Activated CD4-positive, alpha-beta memory T cell treated with anti-CD3 and anti-CD28 coated beads for 36 hours (primary cell): ENCODE data around the gene PFDN2. TPM values are rescaled to one million over a fixed set of nuclear protein-coding genes. Genes with fewer than 3 reads are reported as not detected.

Experiments
- CTCF ChIA-PET: fragments of 350-600 bp; sonication (Branson Sonifier 250); formaldehyde crosslinking; loops from one replicate; lab custom pipeline; 2021; ENCODE audit warnings: antibody characterized with exemption, inconsistent platforms; lab: Charles Lee
- POLR2A ChIA-PET: fragments of 350-600 bp; sonication (Branson Sonifier 250); formaldehyde crosslinking; loops from one replicate; lab custom pipeline; 2021; ENCODE audit warnings: antibody characterized with exemption; lab: Charles Lee
- DNase-seq: peaks from one replicate; pipeline ENCODE4 v3.0.0-alpha.2; 2020
- H3K27ac Mint-ChIP-seq: one replicate; pipeline ENCODE4 v1.8.0; 2021; ENCODE audit warnings: mixed read lengths
- H3K27me3 Mint-ChIP-seq: one replicate; pipeline ENCODE4 v1.8.0; 2021; ENCODE audit warnings: mixed read lengths
- H3K36me3 Mint-ChIP-seq: one replicate; pipeline ENCODE4 v1.8.0; 2021; ENCODE audit warnings: mixed read lengths
- H3K4me1 Mint-ChIP-seq: one replicate; pipeline ENCODE4 v1.8.0; 2021; ENCODE audit warnings: low read depth, mixed read lengths
- H3K4me3 Mint-ChIP-seq: one replicate; pipeline ENCODE4 v1.8.0; 2021; ENCODE audit warnings: mild to moderate bottlenecking, mixed read lengths
- H3K9me3 Mint-ChIP-seq: one replicate; pipeline ENCODE4 v1.8.0; 2021; ENCODE audit warnings: mixed read lengths
- intact Hi-C: fragments of 100-400 bp; cut with micrococcal nuclease; formaldehyde crosslinking; loops from one replicate; pipeline ENCODE4 v1.15.1; 2023
- total RNA-seq, 2 experiments: library from RNA; stranded (reverse); gene quantifications; one replicate each; pipeline ENCODE4 v1.2.3, GENCODE V29; 2021

Gene PFDN2
- total RNA-seq, 2 experiments from 2014 or later, result 152 to 155 TPM

GRCh38 chr1:161099090-161099802, 18.6 kb downstream of the PFDN2 start:
- peaks cover 35% of the 10 kb centered on the region for H3K4me1 Mint-ChIP-seq
- H3K4me3 Mint-ChIP-seq, result peak overlapping the region; percentile 39
- no peaks in the 10 kb centered on the region for H3K27me3 Mint-ChIP-seq
- intact Hi-C loops, result loop anchor here (5.0 to 10.0 kb wide), 2 partner anchors 37 to 304 kb away; partner anchors contain the start of gene LY9
- H3K27ac Mint-ChIP-seq, result no peak overlapping the region
- POLR2A ChIA-PET, result interaction anchor here (1.0 to 3.2 kb wide), 6 partner anchors 16 to 54 kb away, joined by 3 to 17 read pairs (median 6); partner anchors contain the start of genes ARHGAP30, DEDD, NIT1 and PFDN2
- H3K9me3 Mint-ChIP-seq, result no peaks in the 10 kb centered on the region
- DNase-seq, result no peak
- H3K36me3 Mint-ChIP-seq, result peaks cover 16% of the 10 kb centered on the region
- CTCF ChIA-PET, result interaction anchor here (0.9 to 6.9 kb wide), 11 partner anchors 10 to 372 kb away, joined by 3 to 153 read pairs (median 14); partner anchors contain the start of genes ARHGAP30, DEDD, F11R and NECTIN4

- Mint-ChIP-seq H3K9me3 (no peaks in the 10 kb centered on the region), H3K36me3 (peaks cover 16% of the 10 kb centered on the region), H3K4me1 (peaks cover 37% of the 10 kb centered on the region), H3K27me3 (no peaks in the 10 kb centered on the region), H3K4me3 (peak within 1 kb of the TSS; percentile 73), H3K27ac (peak within 1 kb of the TSS; percentile 74)
- intact Hi-C loops, result loop anchor here (5.0 to 10.0 kb wide), 2 partner anchors 36 to 304 kb away; partner anchors contain the start of gene LY9
- peak; percentile 87 for DNase-seq
- CTCF ChIA-PET, result interaction anchor here (0.6 to 6.9 kb wide), 32 partner anchors 7 to 371 kb away, joined by 3 to 153 read pairs (median 6); partner anchors contain the start of genes ARHGAP30, CD244, DEDD and F11R
- POLR2A ChIA-PET, result interaction anchor here (0.6 to 3.2 kb wide), 9 partner anchors 10 to 267 kb away, joined by 3 to 17 read pairs (median 5); partner anchors contain the start of genes ARHGAP30, DEDD, NIT1 and PFDN2
Measured at GRCh38 chr1:161098210-161099068, 19.4 kb downstream of the PFDN2 start, which contains the start of gene KLHDC9. KLHDC9 (plus strand) TSS chr1:161098361; CDS start chr1:161098536, 175 bp downstream.

GRCh38 chr1:161096530-161096929, 21.3 kb downstream of the PFDN2 start:
- Mint-ChIP-seq H3K27ac (peak overlapping the region; percentile 4), H3K9me3 (no peaks in the 10 kb centered on the region), H3K4me3 (no peak overlapping the region), H3K4me1 (peaks cover 55% of the 10 kb centered on the region), H3K27me3 (no peaks in the 10 kb centered on the region), H3K36me3 (peaks cover 11% of the 10 kb centered on the region)
- no peak for DNase-seq
- CTCF ChIA-PET, result interaction anchor here (1.0 to 6.9 kb wide), 17 partner anchors 8 to 328 kb away, joined by 3 to 153 read pairs (median 12); partner anchors contain the start of genes ARHGAP30, DEDD, F11R and NECTIN4
- POLR2A ChIA-PET, result interaction anchor here (1.0 to 2.8 kb wide), 4 partner anchors 10 to 51 kb away, joined by 3 to 17 read pairs (median 7); partner anchors contain the start of gene USF1
- intact Hi-C loops, result loop anchor here (2.0 to 10.0 kb wide), 3 partner anchors 34 to 302 kb away; partner anchors contain the start of gene LY9

DNA sequence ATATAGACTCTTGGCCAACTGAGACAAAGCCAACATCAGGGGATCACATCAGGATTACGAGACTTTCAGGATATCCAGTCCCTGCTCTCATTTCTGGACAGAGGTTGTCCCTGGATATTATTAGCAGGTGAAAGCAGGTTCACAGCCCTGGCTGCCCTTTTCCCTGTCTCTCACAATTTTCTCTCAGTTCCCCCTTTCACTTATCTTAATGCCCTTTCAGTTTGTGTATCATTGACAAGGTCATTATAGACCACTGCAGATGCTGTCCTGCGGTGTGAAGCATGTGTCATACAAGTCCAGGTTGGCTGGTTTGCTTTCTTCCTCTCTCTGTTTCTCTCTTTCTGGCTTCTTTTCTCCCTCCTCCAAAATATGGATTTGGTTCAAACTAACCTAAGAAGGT, 21.8 kb downstream of the PFDN2 start:
- H3K27ac Mint-ChIP-seq, result peak overlapping the region; percentile 4
- POLR2A ChIA-PET, result interaction anchor here (1.1 to 2.0 kb wide), 2 partner anchors 21 to 28 kb away, joined by 5 to 9 read pairs; no protein-coding TSS in a partner anchor

DNA sequence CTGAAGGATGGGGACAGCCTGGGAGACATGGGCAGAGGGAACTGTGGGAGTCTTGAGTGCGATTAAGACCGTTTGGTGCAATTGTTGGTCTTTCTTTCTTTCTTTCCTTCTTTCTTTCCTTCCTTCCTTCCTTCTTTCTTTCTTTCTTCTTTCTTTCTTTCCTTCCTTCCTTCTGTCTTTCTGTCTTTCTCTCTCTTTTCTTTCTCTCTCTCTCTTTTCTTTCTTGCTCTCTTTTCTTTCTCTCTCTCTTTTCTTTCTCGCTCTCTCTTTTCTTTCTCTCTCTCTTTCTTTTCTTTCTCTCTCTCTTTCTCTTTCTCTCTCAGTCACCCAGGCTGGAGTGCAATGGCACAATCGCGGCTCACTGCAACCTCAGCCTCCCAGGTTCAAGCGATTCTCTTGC, 22.6 kb downstream of the PFDN2 start:
- no peak overlapping the region for H3K27ac Mint-ChIP-seq

More for the DNA sequence above, 21.8 kb downstream of the PFDN2 start:
- intact Hi-C loops, result loop anchor here (2.0 to 10.0 kb wide), 3 partner anchors 34 to 301 kb away; partner anchors contain the start of gene LY9
- Mint-ChIP-seq H3K4me1 (peaks cover 56% of the 10 kb centered on the region), H3K27me3 (no peaks in the 10 kb centered on the region), H3K4me3 (no peak overlapping the region), H3K9me3 (no peaks in the 10 kb centered on the region), H3K36me3 (peaks cover 7% of the 10 kb centered on the region)
- DNase-seq, result no peak
- CTCF ChIA-PET, result interaction anchor here (0.6 to 6.9 kb wide), 7 partner anchors 22 to 259 kb away, joined by 3 to 153 read pairs (median 40); partner anchors contain the start of genes ARHGAP30, NIT1, PFDN2 and TSTD1

GRCh38 chr1:161094481-161094880, 23.4 kb downstream of the PFDN2 start:
- intact Hi-C loops, result loop anchor here (5.0 to 10.0 kb wide), 2 partner anchors 257 to 300 kb away; partner anchors contain the start of gene LY9
- POLR2A ChIA-PET, result no interaction called here
- Mint-ChIP-seq H3K4me3 (no peak overlapping the region), H3K36me3 (no peaks in the 10 kb centered on the region), H3K4me1 (peaks cover 64% of the 10 kb centered on the region), H3K27ac (no peak overlapping the region), H3K9me3 (no peaks in the 10 kb centered on the region), H3K27me3 (no peaks in the 10 kb centered on the region)
- CTCF ChIA-PET, result interaction anchor here (0.9 to 6.6 kb wide), 4 partner anchors 22 to 97 kb away, joined by 3 to 65 read pairs (median 8); partner anchors contain the start of genes ARHGAP30 and TSTD1
- DNase-seq, result no peak

More for the DNA sequence above, 22.6 kb downstream of the PFDN2 start:
- H3K36me3 Mint-ChIP-seq, result peaks cover 6% of the 10 kb centered on the region
- intact Hi-C loops, result loop anchor here (5.0 to 10.0 kb wide), 2 partner anchors 33 to 300 kb away; partner anchors contain the start of gene LY9
- ChIA-PET CTCF (interaction anchor here (0.9 to 6.9 kb wide), 5 partner anchors 23 to 98 kb away, joined by 3 to 153 read pairs (median 11); partner anchors contain the start of genes ARHGAP30, TSTD1 and USF1), POLR2A (no interaction called here)
- H3K9me3 Mint-ChIP-seq, result no peaks in the 10 kb centered on the region
- no peak overlapping the region for H3K4me3 Mint-ChIP-seq
- DNase-seq, result no peak
- peaks cover 64% of the 10 kb centered on the region for H3K4me1 Mint-ChIP-seq
- no peaks in the 10 kb centered on the region for H3K27me3 Mint-ChIP-seq

- H3K4me3 Mint-ChIP-seq, result no peak overlapping the region
- intact Hi-C loops, result loop anchor here (1.0 to 10.0 kb wide), 3 partner anchors 22 to 298 kb away; partner anchors contain the start of gene LY9
- DNase-seq, result peak; percentile 76
- H3K27me3 Mint-ChIP-seq, result no peaks in the 10 kb centered on the region
- H3K27ac Mint-ChIP-seq, result peak overlapping the region; percentile 70
- no peaks in the 10 kb centered on the region for H3K36me3 Mint-ChIP-seq
- CTCF ChIA-PET, result interaction anchor here (0.8 to 3.3 kb wide), 4 partner anchors 9 to 52 kb away, joined by 3 to 11 read pairs (median 4); partner anchors contain the start of gene ARHGAP30
- no peaks in the 10 kb centered on the region for H3K9me3 Mint-ChIP-seq
- POLR2A ChIA-PET, result interaction anchor here (0.8 to 1.4 kb wide), 3 partner anchors 22 to 26 kb away, joined by 3 to 6 read pairs (median 4); partner anchors contain the start of gene ARHGAP30
- peaks cover 52% of the 10 kb centered on the region for H3K4me1 Mint-ChIP-seq
Measured at GRCh38 chr1:161092621-161093028, 25.2 kb downstream of the PFDN2 start.

DNA sequence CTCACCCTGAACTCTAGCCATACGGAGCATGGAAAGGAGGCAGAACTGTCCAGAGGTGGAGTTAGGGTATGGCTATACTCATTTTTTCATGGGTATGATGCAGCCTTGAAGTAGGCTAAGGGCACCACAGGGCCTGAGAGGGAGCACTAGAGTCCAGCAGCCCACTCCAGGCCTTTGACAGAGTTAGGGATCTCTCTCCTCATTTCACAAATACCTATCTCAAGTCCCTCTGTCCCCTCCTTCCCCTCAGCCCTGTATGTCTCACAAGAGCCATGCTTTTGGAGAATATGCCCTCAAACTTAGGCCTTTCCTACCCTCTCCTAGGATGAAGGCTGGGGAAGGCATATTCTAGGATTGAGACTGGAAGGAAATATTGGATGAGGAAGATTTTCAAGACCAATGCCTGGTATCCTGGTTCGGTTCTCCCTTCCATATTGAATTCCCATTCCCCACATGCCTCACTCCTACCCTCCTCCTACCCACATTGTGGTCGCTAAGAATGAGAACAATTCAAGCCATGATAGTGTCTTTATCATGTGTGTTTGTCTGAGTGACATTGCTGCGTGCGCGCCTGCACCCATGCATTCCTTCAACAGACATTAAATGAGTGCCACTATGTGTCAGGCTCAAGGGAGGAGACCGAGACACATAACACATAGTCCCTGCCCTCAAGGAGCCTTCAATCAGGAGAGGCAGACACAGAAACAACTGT, 25.9 kb downstream of the PFDN2 start:
- Mint-ChIP-seq H3K4me3 (no peak overlapping the region), H3K9me3 (no peaks in the 10 kb centered on the region), H3K36me3 (no peaks in the 10 kb centered on the region), H3K27me3 (no peaks in the 10 kb centered on the region), H3K4me1 (peaks cover 46% of the 10 kb centered on the region), H3K27ac (peak overlapping the region; percentile 70)
- intact Hi-C loops, result loop anchor here (1.0 to 10.0 kb wide), 3 partner anchors 22 to 297 kb away; partner anchors contain the start of gene LY9
- no peak for DNase-seq
- ChIA-PET POLR2A (interaction anchor here (0.8 to 1.4 kb wide), 3 partner anchors 21 to 25 kb away, joined by 3 to 6 read pairs (median 4); partner anchors contain the start of gene ARHGAP30), CTCF (interaction anchor here (0.8 to 3.3 kb wide), 3 partner anchors 20 to 51 kb away, joined by 3 to 11 read pairs (median 5); partner anchors contain the start of gene ARHGAP30)

GRCh38 chr1:161091093-161091492, 26.7 kb downstream of the PFDN2 start:
- Mint-ChIP-seq H3K4me3 (no peak overlapping the region), H3K27me3 (no peaks in the 10 kb centered on the region), H3K27ac (no peak overlapping the region), H3K36me3 (no peaks in the 10 kb centered on the region), H3K4me1 (peaks cover 37% of the 10 kb centered on the region), H3K9me3 (no peaks in the 10 kb centered on the region)
- intact Hi-C loops, result loop anchor here (5.0 to 10.0 kb wide), 2 partner anchors 254 to 296 kb away; partner anchors contain the start of gene LY9
- POLR2A ChIA-PET, result interaction anchor here (1.1 kb wide), 1 partner anchor 21 kb away, joined by 3 read pairs; the partner anchor contains the start of gene ARHGAP30
- CTCF ChIA-PET, result no interaction called here
- DNase-seq, result no peak

- intact Hi-C loops, result loop anchor here (5.0 to 10.0 kb wide), 2 partner anchors 253 to 296 kb away; partner anchors contain the start of gene LY9
- POLR2A ChIA-PET, result interaction anchor here (1.1 kb wide), 1 partner anchor 21 kb away, joined by 3 read pairs; the partner anchor contains the start of gene ARHGAP30
- Mint-ChIP-seq H3K36me3 (no peaks in the 10 kb centered on the region), H3K4me3 (no peak overlapping the region), H3K4me1 (peaks cover 34% of the 10 kb centered on the region), H3K9me3 (no peaks in the 10 kb centered on the region), H3K27me3 (no peaks in the 10 kb centered on the region), H3K27ac (no peak overlapping the region)
- no peak for DNase-seq
- CTCF ChIA-PET, result no interaction called here
Measured at GRCh38 chr1:161090617-161091016, 27.2 kb downstream of the PFDN2 start.
